Thoracic aorta (tissue), 2 donors: ENCODE measurements around the gene ZNF544. TPM values are rescaled to one million over a fixed set of nuclear protein-coding genes. Genes with fewer than 3 reads are reported as not detected.

Experiments
- ATAC-seq: fragments of 150-250 bp; one replicate; pipeline ENCODE4 v1.8.0; 2017; ENCODE audit warnings: low read depth; ENCODE audit not compliant: insufficient number of reproducible peaks, low FRiP score
- DNase-seq: peaks from one replicate; pipeline ENCODE4 v3.0.0-alpha.2; 2020; ENCODE audit warnings: low spot score
- H3K27ac ChIP-seq, 2 donors: fragments of 200-600 bp; sonication (generic); 1 replicate in 1 of 2; 2 replicates in 1 of 2; pipeline ENCODE4 v1.5.1; 2016; ENCODE audit warnings: mild to moderate bottlenecking in 2 of 2, moderate library complexity in 2 of 2
- H3K27me3 ChIP-seq: fragments of 200-600 bp; sonication (generic); replicated peaks from 2 replicates; pipeline ENCODE4 v1.6.0; 2016; ENCODE audit warnings: mild to moderate bottlenecking; ENCODE audit not compliant: insufficient read depth
- H3K36me3 ChIP-seq: fragments of 200-600 bp; sonication (generic); one replicate; pipeline ENCODE4 v1.5.1; 2016
- H3K4me1 ChIP-seq, 2 donors: fragments of 200-600 bp; sonication (generic); 1 replicate in 1 of 2; 2 replicates in 1 of 2; pipeline versions ENCODE4 v1.5.1 to v1.6.0; 2016; ENCODE audit warnings: low read depth in 2 of 2, mild to moderate bottlenecking in 1 of 2; ENCODE audit not compliant: control insufficient read depth in 1 of 2
- H3K4me3 ChIP-seq: fragments of 200-600 bp; sonication (generic); 2 replicates; pipeline ENCODE4 v1.5.1; 2016; ENCODE audit warnings: mild to moderate bottlenecking
- H3K9me3 ChIP-seq: fragments of 200-600 bp; sonication (generic); 2 replicates; pipeline ENCODE4 v1.5.1; 2016
- CTCF ChIP-seq: fragments of 200-600 bp; sonication (generic); IDR thresholded peaks from one replicate; pipeline ENCODE4 v1.5.1; 2019; ENCODE audit warnings: antibody characterized with exemption
- total RNA-seq, 2 donors: library from RNA; depleted of rRNA; stranded (reverse); fragments of >200 nt; gene quantifications; one replicate each; pipeline versions ENCODE4 v1.1.0 to v1.2.3, GENCODE V29; 2016

Gene ZNF544
- total RNA-seq, 2 donors from 2014 or later = 23.8 to 25.6 TPM

GRCh38 chr19:58311345-58311865, 82.7 kb downstream of the ZNF544 start:
- Histone ChIP-seq H3K9me3 (no peaks in the 10 kb centered on the region), H3K27me3 (no peaks in the 10 kb centered on the region), H3K36me3 (peaks cover 53% of the 10 kb centered on the region), H3K27ac (no peak overlapping the region), H3K4me3 (no peak overlapping the region), H3K4me1 (peaks cover under 1 to 5% of the 10 kb centered on the region in 2 donors)
- no peak for ATAC-seq
- TF ChIP-seq CTCF = no peak
- no peak for DNase-seq

Other genes with a start within 250 kb of the ZNF544 start
- gene ZNF606, start 226.1 kb upstream of the ZNF544 start, total RNA-seq = 10 to 100 TPM; 13.7 to 24.5 TPM
- not detected for gene ZSCAN1, start 194.9 kb upstream of the ZNF544 start, total RNA-seq
- 1 to 10 TPM; 7.6 to 9.5 TPM for gene ZNF135, start 169.6 kb upstream of the ZNF544 start, total RNA-seq
- 100 to 1,000 TPM in 1 of 2 donors, 10 to 100 TPM in 1; 90.9 to 102 TPM for gene ZSCAN18, start 130.7 kb upstream of the ZNF544 start, total RNA-seq
- gene ZNF329, start 78.1 kb upstream of the ZNF544 start, total RNA-seq = 10 to 100 TPM in 1 of 2 donors, 1 to 10 TPM in 1; 6.8 to 10.6 TPM
- gene ZNF274, start 45.9 kb upstream of the ZNF544 start, total RNA-seq = 10 to 100 TPM; 26.4 to 32.6 TPM
- gene ZNF8, start 50.0 kb downstream of the ZNF544 start, total RNA-seq = 10 to 100 TPM; 11.4 to 12.0 TPM
- 10 to 100 TPM; 37.4 to 87.9 TPM for gene ERVK3-1, start 76.5 kb downstream of the ZNF544 start, total RNA-seq
- gene ZSCAN22, start 98.1 kb downstream of the ZNF544 start, total RNA-seq = 1 to 10 TPM; 1.1 to 4.2 TPM
- gene A1BG, start 124.6 kb downstream of the ZNF544 start, total RNA-seq = 10 to 100 TPM in 1 of 2 donors, 1 to 10 TPM in 1; 1.9 to 10.0 TPM
- 1 to 10 TPM in 1 of 2 donors, not detected in 1; 2.3 TPM for gene ZNF497, start 133.8 kb downstream of the ZNF544 start, total RNA-seq
- 1 to 10 TPM; 1.6 to 3.9 TPM for gene ZNF837, start 152.1 kb downstream of the ZNF544 start, total RNA-seq
- 100 to 1,000 TPM; 747 to 789 TPM for gene RPS5, start 158.4 kb downstream of the ZNF544 start, total RNA-seq
- gene RNF225, start 166.7 kb downstream of the ZNF544 start, total RNA-seq = not detected
- gene ZNF584, start 179.7 kb downstream of the ZNF544 start, total RNA-seq = 10 to 100 TPM; 18.7 to 31.5 TPM
- 10 to 100 TPM in 1 of 2 donors, 1 to 10 TPM in 1; 3.1 to 10.2 TPM for gene ZNF132, start 211.2 kb downstream of the ZNF544 start, total RNA-seq
- 10 to 100 TPM in 1 of 2 donors, 1 to 10 TPM in 1; 6.0 to 12.0 TPM for gene ZNF324B, start 222.7 kb downstream of the ZNF544 start, total RNA-seq
- gene ZNF324, start 238.2 kb downstream of the ZNF544 start, total RNA-seq = 10 to 100 TPM; 19.8 to 31.7 TPM
- gene ZNF446, start 247.4 kb downstream of the ZNF544 start, total RNA-seq = 10 to 100 TPM; 17.8 to 23.7 TPM